HG03442 (cell line): ENCODE results near the gene GLIPR2.
"Not testable (repeated sequence)": the region's sequence is repeated elsewhere in the genome, so short reads cannot be mapped to it uniquely, and the experiment has no call there.

Source experiments
- ATAC-seq: cut with Tn5 transposase; IDR thresholded peaks from one replicate; pipeline ENCODE4 v1.9.1; 2021; ENCODE audit warnings: mild to moderate bottlenecking, moderate library complexity; ENCODE audit not compliant: unreplicated experiment

Gene GLIPR2

GRCh38 chr9:36121971-36122370 is 14.6 kb upstream of the GLIPR2 start:
- ATAC-seq, result no peak

DNA sequence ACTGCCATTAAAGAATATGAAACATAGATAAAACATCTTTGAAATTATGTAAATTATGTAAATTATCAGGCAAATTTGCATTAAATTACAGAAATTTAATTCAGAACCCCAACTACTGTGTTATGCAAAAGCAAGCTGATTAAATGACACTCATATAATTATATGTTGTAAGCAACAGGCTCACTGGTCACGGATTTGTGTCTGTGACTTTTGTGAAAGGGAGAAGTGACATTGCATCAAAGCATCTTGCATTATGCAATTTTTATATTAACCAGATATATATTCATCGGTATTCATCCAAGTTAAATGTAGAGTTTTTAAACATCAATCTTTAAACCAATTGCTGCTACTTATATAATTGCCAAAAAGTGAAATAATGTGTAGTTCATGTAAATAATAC is 13.0 kb upstream of the GLIPR2 start:
- no peak for ATAC-seq

DNA sequence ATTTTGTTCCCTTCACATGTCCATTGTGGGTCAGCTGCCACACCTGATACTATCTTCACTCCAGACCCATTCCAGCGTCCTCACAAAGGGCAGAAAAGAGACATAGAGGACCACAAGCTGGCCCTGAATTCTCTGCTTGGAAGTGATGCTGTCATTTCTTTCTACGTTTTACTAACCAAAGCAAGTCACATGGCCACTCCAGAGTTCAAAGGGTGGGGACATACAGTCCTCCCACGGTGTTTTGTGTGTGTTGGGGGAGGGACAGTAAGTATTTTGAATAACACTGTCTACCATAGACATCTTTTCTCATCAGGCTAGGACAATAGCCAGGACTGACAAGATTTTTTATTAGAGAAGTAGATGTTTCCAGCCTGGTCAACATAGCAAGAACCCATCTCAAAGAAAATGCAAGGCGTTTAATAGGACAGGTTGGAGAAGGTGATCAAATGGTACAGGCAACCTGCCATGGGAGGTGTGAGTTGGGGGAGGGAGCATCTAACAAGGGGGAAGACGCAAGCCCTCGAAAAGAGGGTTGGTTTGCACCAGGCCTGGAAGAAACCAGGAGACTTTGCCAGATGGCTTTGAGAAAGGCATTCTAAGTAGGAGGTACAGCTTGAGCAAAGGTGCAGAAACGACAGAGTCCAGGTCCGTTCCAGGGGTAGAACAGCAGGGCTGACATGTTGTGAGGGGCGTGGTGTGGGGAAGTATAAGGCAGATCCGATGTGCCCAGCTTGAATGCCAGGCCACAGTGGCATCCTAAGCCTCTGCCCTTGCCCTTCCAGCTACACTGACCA is 11.3 kb upstream of the GLIPR2 start:
- ATAC-seq, result no peak

DNA sequence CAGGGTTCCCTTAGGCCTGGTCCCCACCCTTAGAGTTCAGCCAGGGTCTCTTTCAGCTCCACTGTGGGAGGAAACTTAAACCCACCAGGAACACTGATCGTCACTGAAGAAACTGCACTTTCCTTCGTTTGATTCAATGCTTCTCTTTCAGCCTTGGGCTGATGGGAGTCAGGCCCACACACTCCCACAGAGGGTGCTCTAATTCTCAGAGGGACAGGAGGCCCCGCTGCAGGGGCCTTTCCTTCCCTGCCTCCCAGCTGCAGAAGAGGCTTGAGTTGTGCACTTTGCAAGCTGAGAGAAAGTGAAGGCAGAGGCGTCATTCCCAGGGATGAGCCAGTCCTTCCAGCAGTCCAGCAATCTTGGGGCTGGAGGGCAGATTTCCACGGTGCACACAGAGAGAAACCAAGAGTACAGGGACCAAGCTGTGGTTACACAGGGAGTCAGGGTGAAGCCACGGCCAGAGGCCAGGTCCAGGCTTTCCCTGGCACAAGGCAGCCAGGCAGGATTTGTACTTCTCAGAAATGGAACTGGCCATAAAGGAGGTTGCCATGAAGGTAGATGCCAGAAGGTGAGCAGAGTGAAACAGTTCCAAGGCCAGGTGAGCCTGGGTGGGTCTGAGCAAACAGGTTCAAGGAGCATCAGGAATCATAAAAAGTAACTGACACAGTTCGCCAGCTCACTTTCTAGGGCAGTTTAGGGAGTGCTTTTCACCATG is 10.4 kb upstream of the GLIPR2 start:
- ATAC-seq, result no peak

- ATAC-seq, result no peak
Measured at GRCh38 chr9:36127652-36128244, 8.8 kb upstream of the GLIPR2 start.

- ATAC-seq, result no peak
Measured at GRCh38 chr9:36128349-36128748, 8.2 kb upstream of the GLIPR2 start.

GRCh38 chr9:36129139-36129538 is 7.4 kb upstream of the GLIPR2 start:
- ATAC-seq, result no peak

- not testable (repeated sequence) for ATAC-seq
Measured at GRCh38 chr9:36131666-36132065, 4.9 kb upstream of the GLIPR2 start.

DNA sequence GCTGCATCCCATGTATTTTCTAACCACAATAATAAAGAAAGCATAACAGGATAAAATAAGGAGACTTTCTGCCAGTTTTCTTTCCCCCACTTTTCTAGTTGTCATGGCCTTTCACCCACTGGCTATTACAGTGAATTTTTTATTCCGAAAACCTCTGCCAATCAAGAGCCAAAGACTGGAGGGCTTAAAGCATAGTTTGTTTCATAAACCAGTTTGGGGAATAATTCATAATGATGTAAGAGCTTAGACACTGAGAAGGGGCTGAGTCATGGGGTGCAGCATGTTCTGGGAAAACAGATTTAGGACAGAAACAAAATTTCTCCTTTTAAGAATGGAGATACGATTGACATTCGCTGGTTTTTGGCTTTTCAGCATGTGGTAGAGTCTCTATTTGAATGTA is 4.4 kb upstream of the GLIPR2 start:
- ATAC-seq, result no peak

DNA sequence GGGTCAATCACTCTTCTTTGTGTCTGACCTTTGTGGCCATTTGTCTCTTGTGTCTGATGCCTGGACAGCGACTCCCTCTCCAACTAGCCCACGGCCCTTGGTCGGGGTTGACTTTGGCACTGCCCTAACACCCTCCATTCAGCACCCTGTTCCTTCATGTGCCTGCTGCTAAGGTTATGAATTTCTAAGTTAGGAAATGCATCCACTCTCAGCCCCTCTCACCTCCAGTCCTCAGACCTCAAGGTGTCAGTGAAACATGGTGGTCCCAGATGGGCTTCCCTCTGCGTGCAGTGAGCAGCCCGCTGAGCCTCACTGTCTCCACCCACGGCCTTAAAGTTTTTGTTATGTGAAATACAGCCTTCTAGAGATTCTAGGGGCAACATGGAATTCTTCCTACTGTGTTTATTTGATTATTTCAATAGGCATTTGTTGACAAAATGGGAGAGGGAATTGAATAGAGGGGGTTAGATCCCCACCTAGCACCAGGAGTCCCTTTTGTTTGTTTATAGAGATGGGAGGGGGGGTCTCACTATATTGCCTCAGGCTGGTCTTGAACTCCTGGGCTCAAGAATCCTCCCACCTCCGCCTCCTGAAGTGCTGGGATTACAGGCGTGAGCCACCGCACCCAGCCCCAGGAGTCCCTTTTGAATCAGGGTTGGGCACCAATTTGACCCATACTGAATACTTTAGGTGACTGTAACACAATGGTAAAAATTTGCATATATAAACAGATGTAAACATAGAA is 1.6 kb upstream of the GLIPR2 start:
- ATAC-seq, result no peak

DNA sequence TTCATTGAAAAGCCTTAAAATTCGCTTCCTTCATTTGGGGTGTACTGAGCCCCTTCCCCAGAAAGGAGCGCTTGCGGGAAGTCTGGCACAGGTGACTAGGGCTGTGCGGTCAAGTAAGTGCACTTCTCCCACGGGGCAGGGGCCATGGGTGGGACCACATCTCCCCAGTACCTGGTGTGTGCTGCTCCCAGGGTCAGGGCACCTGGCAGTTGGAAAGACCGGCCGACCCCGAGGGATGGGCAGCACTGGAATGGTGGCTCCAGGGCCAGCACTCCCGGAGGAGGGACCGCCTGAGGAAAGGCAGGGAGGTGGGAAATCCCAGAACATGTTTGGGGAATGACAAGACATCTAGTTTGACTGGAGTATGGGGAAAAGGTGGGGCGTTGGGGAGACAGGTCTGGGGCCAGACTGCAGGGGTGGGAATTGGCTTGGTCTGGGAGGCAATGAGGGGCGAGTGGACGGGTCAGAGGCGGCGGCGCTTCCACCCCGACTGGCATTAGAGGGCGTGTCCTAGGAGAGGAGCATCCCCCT is 727 bp upstream of the GLIPR2 start:
- no peak for ATAC-seq

DNA sequence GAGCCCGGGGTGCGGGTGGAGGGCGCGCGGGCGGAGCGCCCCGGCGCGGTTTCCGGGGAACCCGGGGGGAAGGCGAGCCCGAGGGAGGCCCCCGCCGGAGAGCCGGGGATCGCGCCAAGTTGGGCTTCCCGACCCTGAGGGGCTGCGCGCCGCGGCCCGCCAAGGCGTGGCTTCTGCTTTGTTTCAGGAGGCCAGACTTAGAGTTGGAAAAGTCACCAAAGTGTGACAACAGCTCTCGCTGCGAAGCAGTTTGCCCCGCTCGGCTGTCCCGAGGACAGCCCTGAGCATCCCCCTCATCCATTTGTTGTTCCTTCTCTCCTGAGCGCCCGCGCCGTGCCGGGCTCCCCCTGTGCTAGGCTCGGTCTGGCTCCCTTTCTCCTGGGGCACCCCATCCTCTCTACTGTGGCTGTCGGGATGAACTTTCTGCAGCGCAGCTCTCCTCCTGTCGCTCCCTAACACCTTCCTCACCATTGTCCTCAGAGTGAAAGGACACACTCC is 410 bp downstream of the GLIPR2 start:
- peak; percentile 21 for ATAC-seq

DNA sequence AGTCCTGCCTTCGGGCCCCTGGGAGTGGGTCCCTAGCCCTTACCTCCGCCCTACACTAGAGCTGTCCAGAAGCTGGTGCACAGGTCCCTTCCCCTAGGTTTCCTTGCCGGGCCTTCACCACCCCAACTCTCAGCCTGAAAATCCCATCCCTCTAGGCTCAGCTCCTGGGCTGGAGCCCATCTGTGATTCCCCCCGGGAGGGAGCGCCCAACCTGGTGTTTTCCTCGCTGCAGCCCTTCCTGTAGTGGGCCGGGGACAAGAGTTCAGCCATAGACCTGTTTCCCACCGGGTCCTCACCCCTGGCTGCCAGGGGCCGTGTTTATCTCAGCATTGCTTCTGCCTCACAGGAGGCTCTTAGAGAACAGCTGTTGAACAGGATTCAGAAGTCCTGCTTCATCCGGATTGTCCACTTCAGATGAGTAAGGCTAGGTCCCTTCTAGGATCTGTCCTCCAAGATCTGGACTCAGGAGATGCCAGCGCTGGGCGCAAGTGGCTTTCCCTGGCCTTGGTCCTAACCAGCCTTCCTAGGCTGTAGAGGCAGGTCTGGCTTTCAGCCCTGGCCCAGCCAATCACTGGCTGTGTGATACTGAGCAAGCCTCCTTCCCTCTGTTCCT is 965 bp downstream of the GLIPR2 start:
- no peak for ATAC-seq

DNA sequence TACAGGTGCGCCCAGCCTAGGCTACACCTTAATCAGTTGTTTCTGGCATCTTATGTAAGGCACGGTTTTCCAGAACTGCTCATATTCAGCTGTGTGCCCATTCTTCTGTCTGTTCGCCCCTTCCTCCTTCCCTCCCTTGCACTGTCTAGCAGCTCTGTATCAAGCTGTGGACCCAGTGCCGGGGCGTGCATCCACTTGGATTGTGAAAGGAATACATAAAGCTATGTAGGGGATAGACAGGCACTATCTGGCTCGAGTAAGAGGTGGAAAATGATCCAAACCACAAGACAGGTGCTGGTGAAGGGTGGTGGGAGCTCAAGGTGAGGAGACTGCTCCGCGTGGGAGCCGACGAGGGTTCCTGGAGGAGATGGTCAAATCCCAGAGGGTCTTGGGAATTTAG is 2.0 kb downstream of the GLIPR2 start:
- ATAC-seq, result no peak

- no peak for ATAC-seq
Measured at GRCh38 chr9:36138901-36139300, 2.4 kb downstream of the GLIPR2 start.

- no peak for ATAC-seq
Measured at GRCh38 chr9:36140086-36141084, 3.9 kb downstream of the GLIPR2 start.

GRCh38 chr9:36141288-36141687 is 4.8 kb downstream of the GLIPR2 start:
- no peak for ATAC-seq

DNA sequence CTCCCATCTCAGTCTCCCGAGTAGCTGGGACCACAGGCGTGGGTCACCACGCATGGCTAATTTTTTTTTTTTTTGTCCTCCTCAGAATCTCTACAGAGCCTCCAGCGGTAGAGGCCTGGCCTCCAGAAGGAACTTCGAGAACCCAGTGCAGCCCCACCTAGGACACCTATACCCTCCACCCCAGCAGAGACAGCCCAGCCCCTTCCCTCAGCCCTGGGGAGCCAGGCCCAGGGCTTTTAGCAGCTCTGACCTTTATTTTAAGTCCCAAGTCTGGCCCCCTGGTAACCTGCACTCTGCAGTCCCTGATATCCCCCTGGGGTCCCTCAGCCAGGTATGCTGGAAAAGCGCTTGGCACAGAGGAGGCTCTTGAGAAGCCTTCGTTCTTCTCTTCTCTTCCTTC is 5.2 kb downstream of the GLIPR2 start:
- ATAC-seq, result no peak

DNA sequence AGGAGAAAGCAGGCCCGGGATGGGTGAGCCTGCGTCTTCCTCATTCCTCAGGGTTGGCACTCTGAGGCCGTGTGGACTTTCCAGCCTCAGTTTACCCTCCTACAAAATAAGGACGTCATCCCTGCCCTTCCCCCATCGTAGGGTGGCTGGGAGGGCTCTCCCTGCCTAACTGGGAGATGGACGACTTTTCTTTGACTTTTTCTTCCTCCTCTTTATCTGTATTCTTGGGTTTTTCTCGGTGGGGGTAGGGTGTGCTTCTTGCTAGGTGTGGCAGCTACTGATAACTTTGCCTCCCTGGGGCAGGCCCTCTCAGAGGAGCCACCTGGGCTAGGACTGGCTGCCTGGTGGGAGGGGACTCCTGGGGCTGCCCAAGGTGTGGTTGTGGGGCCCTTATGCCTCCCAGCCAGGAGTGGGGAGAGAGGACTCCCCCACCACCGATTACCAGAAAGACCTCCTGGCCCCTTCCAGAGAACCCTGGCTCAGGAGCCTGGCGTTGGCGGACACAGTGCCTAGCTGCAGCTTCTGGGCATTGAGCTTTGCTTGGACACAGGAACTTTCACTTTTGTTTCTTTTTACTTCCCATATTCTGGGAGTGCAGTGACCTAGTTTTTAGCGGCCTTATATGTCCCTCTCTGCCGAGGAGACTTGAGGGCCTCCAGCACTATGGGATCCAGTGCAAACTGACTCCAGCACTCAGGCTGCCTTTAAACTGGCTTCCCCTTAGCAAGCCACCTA is 6.1 kb downstream of the GLIPR2 start:
- ATAC-seq, result no peak
